Gastroesophageal sphincter (tissue), 3 donors: ENCODE measurements around the gene GTF3C2.

Experiments
- EP300 ChIP-seq: sonication (generic); formaldehyde crosslinking; IDR thresholded peaks from one replicate; pipeline ENCODE4 v1.6.1; 2017; ENCODE audit warnings: antibody characterized with exemption, mild to moderate bottlenecking
- POLR2A ChIP-seq, 2 donors: fragments of 450-650 bp; IDR thresholded peaks; one replicate each; pipeline ENCODE4 v1.6.1; 2017; ENCODE audit warnings: antibody characterized with exemption in 2 of 2, mild to moderate bottlenecking in 2 of 2, moderate library complexity in 1 of 2
- POLR2AphosphoS5 ChIP-seq: sonication (generic); formaldehyde crosslinking; IDR thresholded peaks from one replicate; pipeline ENCODE4 v1.6.1; 2017; ENCODE audit warnings: antibody characterized with exemption
- TF ChIP-seq, protein P1 (sequence below), 4 experiments: fragments of 200-600 bp in 2 of 4; fragments of 450-650 bp in 2 of 4; sonication (generic) in 1 of 4; IDR thresholded peaks; one replicate each; pipeline ENCODE4 v1.5.1; 2017 to 2019; ENCODE audit warnings: antibody characterized with exemption in 4 of 4, mild to moderate bottlenecking in 2 of 4, moderate library complexity in 2 of 4

DNA sequence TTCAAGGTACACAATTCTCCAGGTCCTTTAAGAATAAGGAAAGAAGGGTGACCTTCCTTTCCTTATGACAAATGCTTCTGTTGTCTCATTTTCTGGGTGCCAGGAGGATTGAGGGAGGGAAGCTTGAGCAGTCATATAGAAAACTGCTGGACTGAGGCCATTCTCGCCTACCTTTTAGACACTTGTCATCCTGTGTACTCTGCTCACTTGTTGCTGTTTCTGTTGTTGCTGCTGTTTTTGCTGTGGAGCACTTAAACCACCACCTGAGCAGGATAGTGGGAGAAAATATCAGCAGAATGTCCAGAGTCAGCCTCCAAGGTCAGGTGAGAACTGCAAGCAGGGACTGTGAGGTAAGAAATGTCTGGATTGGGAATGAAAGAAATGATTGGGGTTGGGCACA lies 78.6 kb downstream of the GTF3C2 start:
- TF ChIP-seq, protein P1, sequence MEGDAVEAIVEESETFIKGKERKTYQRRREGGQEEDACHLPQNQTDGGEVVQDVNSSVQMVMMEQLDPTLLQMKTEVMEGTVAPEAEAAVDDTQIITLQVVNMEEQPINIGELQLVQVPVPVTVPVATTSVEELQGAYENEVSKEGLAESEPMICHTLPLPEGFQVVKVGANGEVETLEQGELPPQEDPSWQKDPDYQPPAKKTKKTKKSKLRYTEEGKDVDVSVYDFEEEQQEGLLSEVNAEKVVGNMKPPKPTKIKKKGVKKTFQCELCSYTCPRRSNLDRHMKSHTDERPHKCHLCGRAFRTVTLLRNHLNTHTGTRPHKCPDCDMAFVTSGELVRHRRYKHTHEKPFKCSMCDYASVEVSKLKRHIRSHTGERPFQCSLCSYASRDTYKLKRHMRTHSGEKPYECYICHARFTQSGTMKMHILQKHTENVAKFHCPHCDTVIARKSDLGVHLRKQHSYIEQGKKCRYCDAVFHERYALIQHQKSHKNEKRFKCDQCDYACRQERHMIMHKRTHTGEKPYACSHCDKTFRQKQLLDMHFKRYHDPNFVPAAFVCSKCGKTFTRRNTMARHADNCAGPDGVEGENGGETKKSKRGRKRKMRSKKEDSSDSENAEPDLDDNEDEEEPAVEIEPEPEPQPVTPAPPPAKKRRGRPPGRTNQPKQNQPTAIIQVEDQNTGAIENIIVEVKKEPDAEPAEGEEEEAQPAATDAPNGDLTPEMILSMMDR (IDR thresholded peaks at IDR 0.05): no peak
- TF ChIP-seq POLR2AphosphoS5 (no peak), EP300 (no peak), POLR2A (IDR thresholded peaks at IDR 0.05) (no peak)
